Neuronal stem cell (in vitro differentiated cells): Measurements from ENCODE around the gene KRTAP13-2.

Experiments
- DNase-seq: peaks from one replicate; pipeline ENCODE4 v3.0.0-alpha.2; 2013; ENCODE audit warnings: low spot score
- H2AFZ ChIP-seq: one replicate; pipeline ENCODE4 v1.6.1; 2013; ENCODE audit warnings: mild to moderate bottlenecking, low read length, inconsistent platforms
- H2AK5ac ChIP-seq: 2 replicates; pipeline ENCODE4 v1.6.1; 2013; ENCODE audit warnings: low read depth, mild to moderate bottlenecking, inconsistent platforms, low read length, moderate library complexity, mixed read lengths
- H2BK120ac ChIP-seq: 2 replicates; pipeline ENCODE4 v1.6.1; 2013; ENCODE audit warnings: low read depth, mild to moderate bottlenecking, inconsistent platforms, low read length, moderate library complexity, mixed read lengths
- H2BK12ac ChIP-seq: one replicate; pipeline ENCODE4 v1.6.1; 2013; ENCODE audit warnings: low read length, inconsistent platforms
- H2BK15ac ChIP-seq: 2 replicates; pipeline ENCODE4 v1.6.1; 2013; ENCODE audit warnings: mild to moderate bottlenecking, low read length, inconsistent platforms, mixed read lengths
- H2BK5ac ChIP-seq: one replicate; pipeline ENCODE4 v1.6.1; 2013; ENCODE audit warnings: inconsistent platforms, mild to moderate bottlenecking, low read length, moderate library complexity
- H3K14ac ChIP-seq: one replicate; pipeline ENCODE4 v1.6.1; 2013; ENCODE audit warnings: low read length, inconsistent platforms
- H3K18ac ChIP-seq: 2 replicates; pipeline ENCODE4 v1.6.1; 2013; ENCODE audit warnings: low read length, inconsistent platforms
- H3K23ac ChIP-seq: 2 replicates; pipeline ENCODE4 v1.6.1; 2013; ENCODE audit warnings: low read depth, mild to moderate bottlenecking, mixed read lengths, low read length, inconsistent platforms; ENCODE audit not compliant: poor library complexity
- H3K27ac ChIP-seq: replicated peaks from 3 replicates; pipeline ENCODE4 v1.5.1; 2013; ENCODE audit warnings: low read length, inconsistent platforms
- H3K27me3 ChIP-seq, 3 experiments: 2 replicates each; pipeline ENCODE4 v1.6.1; 2013; ENCODE audit warnings: low read length in 3 of 3, mild to moderate bottlenecking in 2 of 3, inconsistent platforms in 1 of 3, low read depth in 1 of 3, mixed read lengths in 1 of 3, moderate library complexity in 1 of 3; ENCODE audit not compliant: control insufficient read depth in 3 of 3, insufficient read depth in 3 of 3
- H3K36me3 ChIP-seq, 2 donors: replicated peaks in 1 of 2; 2 replicates each; pipeline ENCODE4 v1.6.1; 2013; ENCODE audit warnings: low read length in 2 of 2; ENCODE audit not compliant: control insufficient read depth in 2 of 2, insufficient read depth in 2 of 2
- H3K4ac ChIP-seq: 2 replicates; pipeline ENCODE4 v1.6.1; 2013; ENCODE audit warnings: inconsistent platforms, mild to moderate bottlenecking, low read length, moderate library complexity
- H3K4me1 ChIP-seq, 2 donors: 1 replicate in 1 of 2; 2 replicates in 1 of 2; pipeline ENCODE4 v1.6.1; 2013; ENCODE audit warnings: low read length in 2 of 2, low read depth in 1 of 2; ENCODE audit not compliant: control insufficient read depth in 2 of 2, insufficient read depth in 1 of 2
- H3K4me2 ChIP-seq: one replicate; pipeline ENCODE4 v1.6.1; 2013; ENCODE audit warnings: mild to moderate bottlenecking, low read length, inconsistent platforms; ENCODE audit not compliant: insufficient read depth, poor library complexity, severe bottlenecking
- H3K4me3 ChIP-seq, 2 donors: 2 replicates each; pipeline ENCODE4 v1.5.1; 2013; ENCODE audit warnings: low read length in 2 of 2, mild to moderate bottlenecking in 2 of 2, inconsistent platforms in 1 of 2, moderate library complexity in 1 of 2
- H3K79me1 ChIP-seq: one replicate; pipeline ENCODE4 v1.6.1; 2013; ENCODE audit warnings: low read depth, mild to moderate bottlenecking, inconsistent platforms, low read length, moderate library complexity
- H3K9ac ChIP-seq: one replicate; pipeline ENCODE4 v1.6.1; 2013; ENCODE audit warnings: mild to moderate bottlenecking, low read depth, low read length, inconsistent platforms; ENCODE audit not compliant: poor library complexity
- H3K9me3 ChIP-seq, 2 donors: replicated peaks in 1 of 2; 2 replicates each; pipeline versions ENCODE3 to v1.6.1; 2013; ENCODE audit warnings: low read length in 2 of 2, mild to moderate bottlenecking in 2 of 2, inconsistent platforms in 1 of 2, low read depth in 1 of 2, mixed read lengths in 1 of 2, moderate library complexity in 1 of 2; ENCODE audit not compliant: control insufficient read depth in 2 of 2, insufficient read depth in 1 of 2
- H4K8ac ChIP-seq: one replicate; pipeline ENCODE4 v1.6.1; 2013; ENCODE audit warnings: low read depth, mild to moderate bottlenecking, inconsistent platforms, low read length, moderate library complexity
- H4K91ac ChIP-seq: one replicate; pipeline ENCODE4 v1.6.1; 2013; ENCODE audit warnings: low read length, low read depth, mild to moderate bottlenecking, inconsistent platforms; ENCODE audit not compliant: poor library complexity
- WGBS, 2 donors: extraction: QIAGEN DNeasy Blood & Tissue Kit; methylation state at CpG; one replicate each; pipeline ENCODE4 v1.1.7; 2013; ENCODE audit warnings: missing lambda C conversion rate in 2 of 2, mixed read lengths in 1 of 2; ENCODE audit not compliant: insufficient read length in 2 of 2, insufficient replicate concordance in 1 of 2; ENCODE audit errors: extremely low coverage in 2 of 2; 5-methylcytosine and 5-hydroxymethylcytosine counted together

KRTAP13-2 gene

DNA sequence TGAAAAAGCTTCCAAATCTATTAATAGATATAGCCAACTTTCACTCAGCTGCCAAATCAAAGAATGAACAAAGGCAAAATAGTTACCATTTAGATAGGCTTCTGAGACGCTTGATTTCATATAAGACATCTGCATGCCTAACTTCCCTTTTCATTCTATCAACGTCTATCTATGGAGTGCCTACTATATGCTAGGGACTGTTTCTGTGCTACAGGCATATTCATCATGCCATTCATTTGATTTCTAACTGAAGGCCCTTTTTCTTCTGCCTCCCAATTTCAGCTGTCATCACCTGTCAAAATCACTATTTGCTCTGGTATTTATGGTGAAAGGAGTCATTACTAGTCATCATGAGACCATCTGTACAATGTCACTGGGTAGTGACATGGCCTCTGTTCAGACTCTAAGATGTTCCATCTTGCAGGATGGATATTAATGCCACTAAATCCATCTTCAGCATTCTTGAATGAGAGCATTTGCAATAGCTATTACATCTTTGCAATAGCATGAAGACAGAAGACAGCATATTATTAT lies 19.5 kb upstream of the KRTAP13-2 start:
- no peak overlapping the region for H3K4ac ChIP-seq
- H3K27ac ChIP-seq, result no peak overlapping the region
- no peak overlapping the region for H2BK120ac ChIP-seq
- H3K4me2 ChIP-seq, result no peak overlapping the region
- peaks cover 0 to 4% of the 10 kb centered on the region in 2 donors for H3K9me3 ChIP-seq
- H3K27me3 ChIP-seq, result no peaks in the 10 kb centered on the region
- WGBS, 2 donors, result no CpG with 5 or more reads among the region's 2 CpGs
- H2BK12ac ChIP-seq, result no peak overlapping the region
- no peaks in the 10 kb centered on the region for H3K36me3 ChIP-seq
- H2AK5ac ChIP-seq, result no peak overlapping the region
- DNase-seq, result no peak
- no peak overlapping the region for H4K8ac ChIP-seq
- no peak overlapping the region for H3K9ac ChIP-seq
- H2AFZ ChIP-seq, result no peak overlapping the region
- H3K14ac ChIP-seq, result no peak overlapping the region
- no peak overlapping the region for H3K18ac ChIP-seq
- no peaks in the 10 kb centered on the region for H3K4me1 ChIP-seq
- no peak overlapping the region for H4K91ac ChIP-seq
- H2BK5ac ChIP-seq, result no peak overlapping the region
- no peak overlapping the region for H2BK15ac ChIP-seq
- H3K23ac ChIP-seq, result no peak overlapping the region
- no peaks in the 10 kb centered on the region for H3K79me1 ChIP-seq
- H3K4me3 ChIP-seq, result no peak overlapping the region

GRCh38 chr21:30382201-30382600 lies 10.1 kb upstream of the KRTAP13-2 start:
- DNase-seq, result no peak
- no peak overlapping the region for H3K14ac ChIP-seq
- H2AFZ ChIP-seq, result no peak overlapping the region
- no peak overlapping the region for H2BK5ac ChIP-seq
- no peak overlapping the region for H3K23ac ChIP-seq
- H2BK120ac ChIP-seq, result no peak overlapping the region
- H3K4ac ChIP-seq, result no peak overlapping the region
- no peak overlapping the region for H3K9ac ChIP-seq
- no peak overlapping the region for H2BK15ac ChIP-seq
- H4K8ac ChIP-seq, result no peak overlapping the region
- no peaks in the 10 kb centered on the region for H3K36me3 ChIP-seq
- WGBS, 2 donors, result no CpG with 5 or more reads among the region's 1 CpG
- no peak overlapping the region for H3K27ac ChIP-seq
- no peak overlapping the region for H2BK12ac ChIP-seq
- H4K91ac ChIP-seq, result no peak overlapping the region
- H3K9me3 ChIP-seq, result no peaks in the 10 kb centered on the region
- H3K4me1 ChIP-seq, result no peaks in the 10 kb centered on the region
- H3K79me1 ChIP-seq, result peaks cover 1% of the 10 kb centered on the region
- no peak overlapping the region for H3K18ac ChIP-seq
- H2AK5ac ChIP-seq, result no peak overlapping the region
- H3K27me3 ChIP-seq, result no peaks in the 10 kb centered on the region
- H3K4me2 ChIP-seq, result no peak overlapping the region
- no peak overlapping the region for H3K4me3 ChIP-seq

GRCh38 chr21:30355906-30356305 lies 16.2 kb downstream of the KRTAP13-2 start:
- Histone ChIP-seq H3K4me3 (no peak overlapping the region), H2BK15ac (no peak overlapping the region), H2BK5ac (no peak overlapping the region), H3K9ac (no peak overlapping the region), H3K4me2 (no peak overlapping the region), H3K9me3 (no peaks in the 10 kb centered on the region), H3K23ac (no peak overlapping the region), H3K18ac (no peak overlapping the region), H3K4me1 (no peaks in the 10 kb centered on the region), H3K14ac (no peak overlapping the region), H3K79me1 (no peaks in the 10 kb centered on the region), H3K27me3 (no peaks in the 10 kb centered on the region), H2BK120ac (no peak overlapping the region), H2AFZ (no peak overlapping the region), H2BK12ac (no peak overlapping the region), H2AK5ac (no peak overlapping the region), H4K91ac (no peak overlapping the region), H3K4ac (no peak overlapping the region), H3K36me3 (no peaks in the 10 kb centered on the region), H3K27ac (no peak overlapping the region), H4K8ac (no peak overlapping the region)
- no peak for DNase-seq
- WGBS, 2 donors, result no CpG with 5 or more reads among the region's 3 CpGs

DNA sequence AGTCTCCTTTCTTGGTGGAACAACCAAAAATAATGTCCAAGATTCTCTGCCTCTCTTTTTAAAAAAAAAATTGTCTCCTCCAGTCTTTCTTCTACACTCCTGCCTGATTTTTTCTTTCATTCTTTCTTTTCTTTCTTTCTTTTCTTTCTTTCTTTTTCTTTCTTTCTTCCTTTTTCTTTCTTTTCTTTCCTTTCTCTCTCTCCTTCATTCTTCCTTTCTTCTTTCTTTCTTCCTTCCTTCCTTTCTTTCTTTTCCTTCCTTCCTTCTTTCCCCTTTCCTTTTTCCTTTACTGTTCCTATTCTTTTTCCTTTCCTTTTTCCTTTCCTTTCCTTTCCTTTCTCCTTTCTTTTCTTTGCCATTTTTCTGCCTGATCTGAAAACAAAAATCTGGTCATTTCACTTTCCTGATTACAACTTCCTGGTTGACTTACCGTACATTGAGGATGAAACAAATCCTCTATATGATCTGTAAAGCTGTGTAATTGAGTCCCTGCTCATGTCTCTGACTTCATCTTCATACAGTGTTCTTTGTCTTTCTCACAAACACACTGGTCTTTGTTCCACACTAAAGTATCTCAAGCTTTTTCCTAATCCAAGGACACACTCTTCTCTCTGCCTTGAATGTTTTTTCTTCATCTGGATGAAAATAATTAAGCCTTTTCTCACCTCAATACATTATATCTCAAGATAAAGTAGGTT lies 17.6 kb downstream of the KRTAP13-2 start:
- no peak overlapping the region for H2AFZ ChIP-seq
- H3K4me3 ChIP-seq, result no peak overlapping the region
- no peak overlapping the region for H3K9ac ChIP-seq
- no peaks in the 10 kb centered on the region for H3K79me1 ChIP-seq
- H3K4me2 ChIP-seq, result no peak overlapping the region
- no peak overlapping the region for H4K91ac ChIP-seq
- H3K9me3 ChIP-seq, result no peaks in the 10 kb centered on the region
- H3K18ac ChIP-seq, result no peak overlapping the region
- no CpG with 5 or more reads among the region's 1 CpG for WGBS, 2 donors
- H3K27me3 ChIP-seq, result no peaks in the 10 kb centered on the region
- H3K14ac ChIP-seq, result no peak overlapping the region
- peaks cover 2% of the 10 kb centered on the region in 2 donors for H3K4me1 ChIP-seq
- no peak overlapping the region for H2AK5ac ChIP-seq
- H2BK15ac ChIP-seq, result no peak overlapping the region
- no peak overlapping the region for H3K27ac ChIP-seq
- no peak overlapping the region for H4K8ac ChIP-seq
- H2BK12ac ChIP-seq, result no peak overlapping the region
- no peak overlapping the region for H3K23ac ChIP-seq
- no peak overlapping the region for H2BK120ac ChIP-seq
- DNase-seq, result no peak
- H3K36me3 ChIP-seq, result no peaks in the 10 kb centered on the region
- no peak overlapping the region for H2BK5ac ChIP-seq
- H3K4ac ChIP-seq, result no peak overlapping the region
